ENCODE data around the gene CLN3. TPM values are rescaled to one million over a fixed set of nuclear protein-coding genes. Genes with fewer than 3 reads are reported as not detected.
"Not testable (repeated sequence)": the region's sequence is repeated elsewhere in the genome, so short reads cannot be mapped to it uniquely, and the experiment has no call there.

Gene CLN3
- total RNA-seq, 1 experiment from 2014 or later = 33.5 TPM

GRCh38 chr16:28529124-28529523, 37.2 kb upstream of the CLN3 start:
- H3K27me3 Mint-ChIP-seq (ENCODE audit: unreplicated experiment) = no peaks in the 10 kb centered on the region
- intact Hi-C loops (cut with micrococcal nuclease; ENCODE audit: unreplicated experiment) = no loop called here
- H3K27ac Mint-ChIP-seq (ENCODE audit: unreplicated experiment) = no peak overlapping the region
- DNase-seq = no peak
- no peak overlapping the region for H3K4me3 Mint-ChIP-seq (ENCODE audit: low read depth, unreplicated experiment)
- no peak for TF ChIP-seq CTCF (IDR thresholded peaks at IDR 0.05; ENCODE audit: unreplicated experiment)
- peaks cover 16% of the 10 kb centered on the region for H3K4me1 Mint-ChIP-seq (ENCODE audit: low read depth, unreplicated experiment)
- BruUV-seq (replicated peaks) = no TSS peak
- CTCF ChIA-PET = no interaction called here
- H3K9me3 Mint-ChIP-seq (ENCODE audit: low read depth, unreplicated experiment) = no peaks in the 10 kb centered on the region
- H3K36me3 Mint-ChIP-seq (ENCODE audit: insufficient read depth, unreplicated experiment) = no peaks in the 10 kb centered on the region

DNA sequence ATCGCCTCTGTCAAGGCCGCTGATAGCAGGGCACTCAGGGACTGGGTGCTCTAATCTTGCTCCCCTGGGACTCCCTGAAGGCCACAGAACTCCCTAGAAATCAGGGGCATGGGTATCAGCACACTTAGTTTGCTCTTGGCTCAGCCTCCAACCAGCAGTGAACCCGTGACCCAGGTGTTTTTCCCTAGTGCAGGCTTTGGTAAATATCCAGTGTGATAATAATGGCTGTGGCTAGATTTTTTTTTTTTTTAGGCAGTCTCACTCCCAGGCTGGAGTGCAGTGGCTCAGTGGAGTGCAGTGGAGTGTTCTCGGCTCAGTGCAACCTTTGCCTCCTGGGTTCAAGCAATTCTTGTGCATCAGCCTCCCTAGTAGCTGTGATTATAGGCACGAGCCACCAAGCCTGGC, 36.6 kb upstream of the CLN3 start:
- no peak overlapping the region for H3K4me3 Mint-ChIP-seq (ENCODE audit: low read depth, unreplicated experiment)
- CTCF ChIA-PET = no interaction called here
- no peaks in the 10 kb centered on the region for H3K36me3 Mint-ChIP-seq (ENCODE audit: insufficient read depth, unreplicated experiment)
- intact Hi-C loops (cut with micrococcal nuclease; ENCODE audit: unreplicated experiment) = no loop called here
- no peak for DNase-seq
- no TSS peak for BruUV-seq (replicated peaks)
- no peak overlapping the region for H3K27ac Mint-ChIP-seq (ENCODE audit: unreplicated experiment)
- TF ChIP-seq CTCF (IDR thresholded peaks at IDR 0.05; ENCODE audit: unreplicated experiment) = no peak
- H3K27me3 Mint-ChIP-seq (ENCODE audit: unreplicated experiment) = no peaks in the 10 kb centered on the region
- no peaks in the 10 kb centered on the region for H3K9me3 Mint-ChIP-seq (ENCODE audit: low read depth, unreplicated experiment)
- H3K4me1 Mint-ChIP-seq (ENCODE audit: low read depth, unreplicated experiment) = peaks cover 16% of the 10 kb centered on the region

DNA sequence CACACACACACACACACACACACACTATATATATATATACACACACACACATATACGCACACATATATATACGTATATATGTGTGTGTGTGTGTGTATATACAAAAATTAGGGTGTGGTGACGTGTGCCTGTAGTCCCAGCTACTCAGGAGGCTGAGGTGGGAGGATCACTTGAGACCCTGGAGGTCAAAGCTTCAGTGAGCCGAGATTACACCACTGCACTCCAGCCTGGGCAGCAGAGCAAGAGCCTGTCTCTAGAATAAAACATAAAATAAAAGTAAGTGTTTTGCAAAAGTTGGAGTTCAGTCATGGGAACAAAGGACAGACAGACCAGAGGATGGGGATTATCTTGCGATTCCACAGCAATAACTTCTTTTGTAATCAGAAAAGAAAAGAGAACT, 36.1 kb upstream of the CLN3 start:
- no peak for DNase-seq
- H3K9me3 Mint-ChIP-seq (ENCODE audit: low read depth, unreplicated experiment) = no peaks in the 10 kb centered on the region
- no peak overlapping the region for H3K4me3 Mint-ChIP-seq (ENCODE audit: low read depth, unreplicated experiment)
- TF ChIP-seq CTCF (IDR thresholded peaks at IDR 0.05; ENCODE audit: unreplicated experiment) = no peak
- CTCF ChIA-PET = no interaction called here
- H3K27me3 Mint-ChIP-seq (ENCODE audit: unreplicated experiment) = no peaks in the 10 kb centered on the region
- no TSS peak for BruUV-seq (replicated peaks)
- no peaks in the 10 kb centered on the region for H3K36me3 Mint-ChIP-seq (ENCODE audit: insufficient read depth, unreplicated experiment)
- H3K4me1 Mint-ChIP-seq (ENCODE audit: low read depth, unreplicated experiment) = peaks cover 13% of the 10 kb centered on the region
- intact Hi-C loops (cut with micrococcal nuclease; ENCODE audit: unreplicated experiment) = no loop called here
- no peak overlapping the region for H3K27ac Mint-ChIP-seq (ENCODE audit: unreplicated experiment)

DNA sequence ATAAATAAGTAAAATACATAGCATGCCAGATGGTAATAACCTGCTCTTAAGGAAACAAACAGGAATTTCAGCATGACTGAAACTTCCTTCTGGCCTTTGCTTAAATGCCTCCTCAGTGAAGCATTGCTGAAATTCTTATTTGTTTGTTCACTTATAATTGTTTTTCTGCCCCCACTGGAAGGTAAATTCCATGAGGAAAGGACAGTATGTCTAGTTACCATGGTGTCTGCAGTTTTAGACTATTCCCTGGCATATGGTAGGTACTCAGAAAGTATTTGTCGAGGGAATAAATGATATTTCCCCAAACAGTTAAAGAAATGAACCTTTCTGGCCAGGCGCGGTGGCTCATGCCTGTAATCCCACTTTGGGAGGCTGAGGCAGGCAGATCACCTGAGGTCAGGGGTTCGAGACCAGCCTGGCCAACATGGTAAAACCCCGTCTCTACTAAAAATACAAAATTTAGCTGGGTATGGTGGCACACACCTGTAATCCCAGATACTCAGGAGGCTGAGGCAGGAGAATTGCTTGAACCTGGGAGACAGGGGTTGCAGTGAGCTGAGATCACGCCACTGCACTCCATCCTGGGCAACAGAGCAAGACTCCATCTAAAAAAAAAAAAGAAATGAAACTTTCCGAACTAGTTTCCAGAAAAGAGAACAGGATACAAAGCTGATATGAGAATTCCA, 35.4 kb upstream of the CLN3 start:
- H3K36me3 Mint-ChIP-seq (ENCODE audit: insufficient read depth, unreplicated experiment); intact Hi-C loops (cut with micrococcal nuclease; ENCODE audit: unreplicated experiment); H3K27ac Mint-ChIP-seq (ENCODE audit: unreplicated experiment): not testable (repeated sequence)

More for the DNA sequence above, 35.4 kb upstream of the CLN3 start:
- H3K27me3 Mint-ChIP-seq (ENCODE audit: unreplicated experiment); DNase-seq; BruUV-seq (replicated peaks); H3K4me1 Mint-ChIP-seq (ENCODE audit: low read depth, unreplicated experiment); H3K9me3 Mint-ChIP-seq (ENCODE audit: low read depth, unreplicated experiment); CTCF ChIA-PET; H3K4me3 Mint-ChIP-seq (ENCODE audit: low read depth, unreplicated experiment): not testable (repeated sequence)

Data from Calu3 (cell line).